Esophagus mucosa (tissue), 1 donor: ENCODE results near the gene CACNB4. TPM values are rescaled to one million over a fixed set of nuclear protein-coding genes. Genes with fewer than 3 reads are reported as not detected.
"Not testable (repeated sequence)": the region's sequence is repeated elsewhere in the genome, so short reads cannot be mapped to it uniquely, and the experiment has no call there.

Experiments used
- ATAC-seq: fragments of 200-7000 bp; cut with Tn5 transposase; one replicate; pipeline ENCODE4 v1.9.1; 2020
- total RNA-seq: library from RNA; stranded (reverse); gene quantifications from one replicate; pipeline ENCODE4 v1.2.4, GENCODE V29; 2023
- donor health status: DM: yes; HTN: yes; CAD: no.

Gene CACNB4
- total RNA-seq, 1 donor from 2014 or later = 9.6 TPM

DNA sequence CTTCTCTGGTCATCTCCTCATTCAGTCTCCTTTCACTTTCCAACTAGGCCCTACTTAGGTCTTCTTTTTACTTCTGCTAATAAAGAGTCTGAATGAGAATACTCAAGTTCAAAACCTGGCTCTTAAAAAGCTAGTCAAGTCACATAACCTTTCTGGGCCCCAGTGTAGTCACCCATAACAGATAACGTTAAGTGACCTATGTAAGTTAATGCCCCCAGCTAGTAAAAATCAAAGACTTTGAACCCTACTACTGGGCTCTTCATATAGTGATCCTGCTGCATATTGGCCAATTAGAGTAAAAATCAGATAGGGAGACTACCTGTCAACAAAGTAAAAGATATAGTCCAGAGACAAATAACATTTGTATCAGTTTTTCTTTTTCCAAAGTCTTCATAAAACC is 288.4 kb downstream of the CACNB4 start:
- no peak for ATAC-seq

DNA sequence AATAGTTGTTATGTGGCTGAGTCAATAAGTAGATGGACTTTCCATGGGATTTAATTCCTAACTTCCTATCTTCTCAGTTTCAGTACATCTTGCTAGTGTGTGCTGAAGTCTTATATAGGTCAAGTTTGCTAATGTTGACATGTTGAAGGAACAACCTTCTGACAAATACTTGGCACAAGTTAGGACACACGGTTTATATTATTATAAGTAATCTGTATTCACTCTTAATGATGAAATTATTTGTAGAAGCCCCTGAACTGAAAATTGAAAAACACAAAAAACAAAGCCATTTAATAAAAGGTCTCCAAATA is 289.8 kb downstream of the CACNB4 start:
- ATAC-seq = no peak

DNA sequence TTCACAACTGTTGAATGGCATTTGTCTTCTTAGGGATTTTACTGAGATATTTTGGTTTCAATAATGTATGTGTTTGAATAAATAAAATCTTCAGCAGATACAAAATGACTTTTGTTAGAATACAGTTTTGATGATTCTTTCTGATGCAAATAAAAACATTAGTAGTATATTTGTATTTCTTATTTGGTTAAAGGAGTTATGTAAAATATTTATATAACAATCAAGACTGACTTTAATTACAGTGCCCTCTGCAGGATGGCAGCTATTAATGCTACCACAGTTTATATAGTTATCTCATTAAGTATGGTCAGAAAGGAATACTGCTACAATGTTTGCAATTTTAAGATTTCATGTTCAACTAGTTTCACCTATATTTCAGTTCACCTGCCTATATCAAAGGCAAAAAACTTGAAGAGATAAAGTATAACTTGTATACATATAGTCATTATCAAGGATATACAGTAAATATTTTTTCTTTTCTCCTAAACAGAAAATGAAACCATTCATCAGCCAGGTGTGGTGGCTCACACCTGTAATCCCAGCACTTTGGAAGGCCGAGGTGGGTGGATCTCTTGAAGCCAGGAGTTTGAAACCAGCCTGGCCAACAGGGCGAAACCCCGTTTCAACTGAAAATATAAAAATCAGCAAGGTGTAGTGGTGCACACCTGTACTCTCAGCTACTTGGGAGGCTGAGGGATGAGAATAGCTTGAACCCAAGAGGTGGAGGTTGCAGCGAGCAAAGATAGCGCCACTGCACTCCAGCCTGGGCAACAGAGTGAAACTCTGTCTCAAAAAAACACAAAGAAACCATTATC is 290.4 kb downstream of the CACNB4 start:
- ATAC-seq = peak; percentile 52

DNA sequence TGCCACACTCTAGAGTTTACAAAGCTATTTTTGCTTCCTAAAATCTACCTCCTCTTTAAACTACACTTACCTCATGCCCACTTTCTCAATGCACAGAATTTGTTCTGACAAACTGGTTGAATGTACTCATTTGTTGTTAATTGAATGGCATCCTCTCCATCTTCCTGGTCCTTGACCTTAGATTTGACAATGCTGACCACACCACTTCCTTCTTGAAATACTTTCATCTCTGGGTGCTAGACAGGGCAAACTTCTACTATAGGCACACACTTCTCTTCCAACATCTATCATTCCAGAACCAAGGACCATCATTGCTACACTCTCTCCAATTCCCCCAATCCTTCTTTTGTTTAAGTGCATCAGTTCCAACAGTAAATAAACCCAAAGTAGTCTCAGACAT is 292.9 kb downstream of the CACNB4 start:
- no peak for ATAC-seq

DNA sequence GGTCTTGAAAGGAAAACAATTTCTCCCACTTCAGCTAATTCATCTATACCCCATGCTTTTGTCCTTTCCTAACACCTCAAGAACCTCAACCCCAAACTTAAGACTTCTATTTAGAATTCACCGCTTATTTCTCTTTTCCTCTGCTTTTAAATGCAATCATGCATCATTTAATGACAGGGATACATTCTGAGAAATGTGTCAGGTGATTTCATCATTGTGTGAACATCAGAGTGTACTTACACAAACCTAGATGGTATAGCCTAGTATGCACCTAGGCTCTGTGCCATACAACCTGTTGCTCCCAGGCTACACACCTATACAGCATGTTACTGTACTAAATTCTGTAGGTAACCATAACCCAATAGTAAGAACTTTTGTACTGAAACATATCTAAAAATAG is 293.5 kb downstream of the CACNB4 start:
- no peak for ATAC-seq

DNA sequence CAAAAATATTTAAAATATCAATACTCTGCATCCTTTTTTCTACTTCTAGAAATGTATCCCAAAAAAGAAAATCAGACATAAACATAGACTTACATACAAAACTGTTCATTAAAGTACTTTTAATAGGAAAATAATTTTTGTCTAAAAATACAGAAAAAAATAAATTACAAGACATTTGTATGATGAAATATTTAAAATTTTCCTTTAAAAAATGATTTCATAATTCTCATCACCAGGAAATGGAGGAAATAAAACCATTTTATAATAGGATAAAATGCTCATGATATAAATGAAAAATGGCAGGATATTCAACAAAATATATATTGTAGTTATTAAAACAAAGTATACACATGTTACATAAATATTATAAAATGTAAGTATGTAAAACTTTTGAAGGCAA is 295.0 kb downstream of the CACNB4 start:
- no peak for ATAC-seq

DNA sequence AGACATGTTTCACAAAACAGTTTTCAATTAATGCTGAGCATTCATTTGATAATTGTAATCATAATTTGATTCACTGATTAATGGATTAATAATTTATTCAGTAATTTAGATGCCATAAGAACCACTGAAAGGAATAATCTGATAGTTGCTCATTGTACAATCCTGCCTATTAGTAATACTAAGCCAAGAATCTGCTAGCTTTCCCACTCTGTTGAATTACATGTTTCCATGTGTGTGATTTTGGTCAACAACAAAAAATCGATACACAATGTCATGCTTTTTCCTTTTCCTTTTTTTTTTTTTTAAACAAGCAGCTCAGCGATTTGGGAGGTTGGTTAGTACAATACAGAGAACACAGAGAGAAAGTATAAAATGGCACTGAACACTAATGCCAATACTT is 296.5 kb downstream of the CACNB4 start:
- ATAC-seq = no peak

DNA sequence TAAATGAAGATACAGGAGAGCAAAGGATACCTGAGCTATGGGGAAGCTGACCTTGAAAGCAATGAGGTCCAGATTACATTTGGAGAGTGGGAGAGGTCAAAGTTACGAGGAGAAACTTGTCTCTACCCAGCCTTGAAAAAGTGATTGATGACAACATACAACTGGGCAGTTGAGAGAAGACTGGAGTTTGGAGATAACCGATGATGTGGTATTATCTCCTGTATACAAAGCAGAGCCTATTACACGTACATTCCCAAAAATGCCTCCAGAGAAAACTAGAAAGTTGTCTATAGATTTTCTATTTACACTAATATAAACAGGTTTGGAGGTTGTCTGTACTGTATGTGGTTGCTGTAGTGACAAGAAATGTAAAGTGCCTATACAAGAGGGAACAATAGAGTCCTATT is 299.0 kb downstream of the CACNB4 start:
- no peak for ATAC-seq

DNA sequence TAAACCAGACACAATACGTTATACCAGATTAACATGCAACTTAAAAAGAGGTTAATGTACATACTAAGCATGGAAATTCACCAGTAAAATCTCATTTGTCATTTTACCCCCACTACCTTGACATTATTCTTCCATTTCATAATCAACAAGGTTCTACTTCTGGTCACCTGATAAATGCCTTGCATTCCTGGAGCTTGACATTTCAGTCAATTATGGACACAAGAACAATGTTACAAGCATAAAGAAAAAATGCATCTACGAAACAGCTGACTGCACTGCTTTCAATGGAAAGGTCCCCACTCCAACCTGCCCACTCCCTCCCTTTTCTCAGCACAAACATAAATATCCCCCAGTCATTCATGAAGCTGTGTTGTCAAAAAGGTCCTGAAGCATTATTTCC is 302.1 kb downstream of the CACNB4 start:
- no peak for ATAC-seq

DNA sequence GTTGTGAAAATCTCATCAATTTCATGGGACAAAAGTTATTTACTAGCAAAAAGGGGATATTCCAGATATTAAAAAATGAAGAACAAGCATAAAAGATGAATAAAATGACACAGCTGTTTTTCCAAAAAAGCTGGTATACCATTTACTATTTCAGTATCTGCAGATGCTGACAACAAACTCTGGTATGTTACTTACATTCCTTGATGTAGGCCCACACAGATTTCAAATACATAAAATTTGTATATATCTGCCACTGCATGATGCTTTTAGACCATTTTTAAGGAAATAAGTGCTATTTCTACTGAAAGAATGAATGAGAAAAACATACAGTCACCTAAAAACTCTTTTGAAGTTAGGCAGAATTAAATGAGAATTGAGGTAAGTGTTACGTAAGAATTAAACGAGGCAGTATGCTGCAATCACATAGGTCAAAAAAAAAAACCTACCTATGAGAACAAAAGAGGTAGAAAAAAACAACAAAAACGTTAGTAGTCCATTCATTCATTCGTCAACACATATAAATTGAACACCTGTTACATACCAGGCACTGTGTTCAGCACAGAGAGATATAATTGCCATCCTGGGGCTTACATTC is 303.1 kb downstream of the CACNB4 start:
- ATAC-seq = no peak

DNA sequence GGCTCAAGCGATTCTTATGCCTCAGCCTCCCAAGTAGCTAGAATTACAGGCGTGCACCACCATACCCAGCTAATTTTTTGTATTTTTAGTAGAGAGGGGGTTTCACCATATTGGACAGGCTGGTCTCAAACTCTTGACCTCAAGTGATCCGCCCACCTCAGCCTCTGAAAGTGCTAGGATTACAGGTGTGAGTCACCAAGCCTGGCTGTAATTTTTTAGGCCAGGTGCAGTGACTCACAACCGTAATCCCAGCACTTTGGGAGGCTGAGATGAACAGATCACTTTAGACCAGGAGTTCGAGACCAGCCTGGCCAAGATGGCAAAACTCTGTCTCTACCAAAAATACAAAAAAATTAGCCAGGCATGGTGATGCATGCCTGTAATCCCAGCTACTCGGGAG is 304.4 kb downstream of the CACNB4 start:
- ATAC-seq = not testable (repeated sequence)

DNA sequence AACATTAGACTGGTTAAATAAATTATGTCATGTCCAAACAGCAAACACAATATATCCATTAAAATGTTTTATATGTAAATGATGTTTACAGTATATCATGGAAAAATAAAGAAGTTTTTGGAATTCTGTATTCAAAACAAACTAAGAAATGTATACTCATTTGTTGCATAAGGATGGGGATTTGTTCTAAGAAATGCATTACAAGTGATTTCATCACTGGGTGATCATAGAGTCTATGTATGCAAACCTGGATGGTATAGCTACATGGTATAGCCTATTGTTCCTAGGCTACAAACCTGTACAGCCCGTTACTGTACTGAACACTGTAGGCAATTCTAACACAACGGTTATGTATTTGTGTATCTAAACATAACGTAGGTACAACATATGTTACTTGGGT is 305.7 kb downstream of the CACNB4 start:
- peak; percentile 51 for ATAC-seq

DNA sequence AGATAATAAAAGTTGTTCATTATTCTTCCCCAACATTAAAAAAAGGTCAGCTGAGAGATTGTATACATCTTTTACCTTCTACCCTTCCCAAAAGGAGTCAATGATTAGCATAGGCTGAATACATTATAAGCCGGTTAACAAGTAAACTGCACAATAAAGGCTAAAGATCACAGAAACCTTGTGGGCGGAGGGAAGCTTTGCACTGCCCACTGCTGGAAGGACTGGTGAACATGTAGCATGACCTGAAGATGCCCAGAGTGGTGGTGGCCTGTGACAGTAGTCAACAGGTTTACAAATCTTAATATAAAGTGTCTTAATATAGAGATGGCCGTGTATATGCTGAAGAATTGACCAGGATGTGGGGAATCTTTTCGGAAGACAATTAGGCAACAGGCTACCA is 306.3 kb downstream of the CACNB4 start:
- ATAC-seq = no peak

DNA sequence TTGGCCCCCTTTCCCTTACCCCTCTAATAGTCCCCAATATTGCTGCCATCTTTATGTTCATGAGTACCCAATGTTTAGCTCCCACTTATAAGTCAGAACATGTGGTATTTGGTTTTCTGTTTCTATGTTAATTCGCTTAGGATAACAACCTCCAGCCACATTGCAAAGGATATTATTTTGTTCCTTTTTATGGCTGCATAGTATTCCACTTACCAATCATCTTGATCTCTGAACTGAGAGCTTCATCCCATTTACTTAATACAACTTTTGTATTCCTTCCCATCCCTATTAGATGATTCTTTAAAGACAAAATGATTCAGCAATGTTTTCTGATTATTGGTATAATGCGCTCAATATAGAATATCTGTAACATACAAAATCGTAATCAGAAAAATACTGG is 307.3 kb downstream of the CACNB4 start:
- ATAC-seq = no peak

DNA sequence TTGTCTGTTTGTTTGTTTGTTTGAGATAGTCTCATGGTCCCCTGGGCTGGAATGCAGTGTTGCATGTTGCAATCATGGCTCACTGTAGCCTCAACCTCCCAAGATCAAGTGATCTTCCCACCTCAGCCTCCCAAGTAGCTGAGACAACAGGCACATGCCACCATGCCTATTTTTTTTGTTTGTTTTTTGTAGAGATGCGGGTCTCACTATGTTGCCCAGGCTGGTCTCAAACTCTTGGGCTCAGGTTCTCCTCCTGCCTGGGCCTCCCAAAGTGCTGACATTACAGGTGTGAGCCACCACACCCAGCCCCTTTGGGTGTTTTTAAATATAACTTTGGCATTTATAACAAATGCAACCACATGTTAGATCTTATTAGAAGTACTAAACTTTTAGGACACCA is 308.2 kb downstream of the CACNB4 start:
- ATAC-seq = no peak

DNA sequence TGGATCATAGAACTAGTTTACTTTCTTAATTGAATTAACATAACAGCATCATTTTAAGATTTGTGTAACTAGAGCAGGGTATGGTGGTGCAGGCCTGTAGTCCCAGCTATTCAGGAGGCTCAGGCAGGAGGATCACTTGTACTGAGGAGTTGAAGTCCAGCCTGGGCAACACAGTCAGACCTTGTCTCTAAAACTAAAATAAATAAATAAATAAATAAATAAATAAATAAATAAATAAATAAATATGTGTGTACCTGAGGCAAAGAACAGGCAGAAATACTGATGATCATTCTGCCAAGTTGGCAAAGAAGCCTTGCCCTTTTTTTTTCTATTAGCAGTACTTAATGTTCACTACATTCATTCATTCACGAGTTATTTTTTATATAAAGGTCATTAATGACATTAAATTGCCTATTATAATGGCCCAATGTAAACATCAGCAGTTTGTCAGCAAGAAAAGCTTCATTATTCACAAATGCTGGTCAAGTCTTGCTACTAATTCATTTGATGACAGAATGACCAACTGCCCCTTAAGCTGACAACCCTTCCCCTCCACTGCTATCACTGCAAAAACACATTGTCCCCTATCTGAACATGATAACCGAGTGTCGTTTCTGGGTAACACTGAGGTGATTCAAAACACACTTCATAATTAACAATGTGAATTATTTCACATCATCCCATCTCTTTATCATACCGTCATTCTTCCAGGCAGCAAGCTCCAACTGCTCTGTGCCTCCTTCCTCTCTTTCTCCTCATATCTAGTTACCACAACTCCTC is 309.6 kb downstream of the CACNB4 start:
- ATAC-seq = no peak

DNA sequence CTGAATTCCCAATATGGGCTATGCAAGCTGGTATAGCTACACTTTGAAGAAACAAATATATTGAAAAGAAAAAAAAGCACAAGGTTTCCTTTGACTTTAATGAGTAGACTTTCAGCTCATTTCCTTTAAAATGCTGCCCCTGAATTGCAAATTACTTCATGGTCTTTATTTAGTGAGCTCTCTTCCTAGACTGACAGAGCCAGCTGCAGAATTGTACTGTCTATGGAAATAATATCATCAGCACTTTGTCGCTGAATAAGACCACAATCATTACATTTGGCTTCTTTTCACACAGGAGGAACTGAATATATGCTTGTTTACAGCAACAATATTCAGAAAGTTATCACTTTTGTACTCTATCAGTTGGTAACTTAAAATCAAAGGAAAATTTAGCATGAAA is 312.4 kb downstream of the CACNB4 start:
- ATAC-seq = no peak

DNA sequence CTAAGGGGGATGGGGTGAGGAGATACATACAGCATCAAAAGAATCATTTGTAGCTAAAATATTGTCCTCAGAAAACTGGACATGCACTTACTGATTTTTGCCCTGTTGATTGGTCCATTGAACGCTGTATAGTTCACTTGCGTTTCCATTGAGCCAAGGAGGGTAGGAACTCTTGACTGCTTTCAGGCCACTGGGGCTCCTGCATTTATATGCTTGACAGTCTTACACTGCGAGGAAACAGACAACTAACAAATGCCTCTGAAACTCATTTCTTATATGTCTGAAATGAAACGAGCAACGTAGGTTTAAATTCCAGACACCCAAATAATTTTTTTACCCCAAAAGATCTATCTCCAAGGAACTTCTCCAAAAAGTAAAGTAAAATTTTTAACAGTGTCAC is 312.8 kb downstream of the CACNB4 start:
- no peak for ATAC-seq

DNA sequence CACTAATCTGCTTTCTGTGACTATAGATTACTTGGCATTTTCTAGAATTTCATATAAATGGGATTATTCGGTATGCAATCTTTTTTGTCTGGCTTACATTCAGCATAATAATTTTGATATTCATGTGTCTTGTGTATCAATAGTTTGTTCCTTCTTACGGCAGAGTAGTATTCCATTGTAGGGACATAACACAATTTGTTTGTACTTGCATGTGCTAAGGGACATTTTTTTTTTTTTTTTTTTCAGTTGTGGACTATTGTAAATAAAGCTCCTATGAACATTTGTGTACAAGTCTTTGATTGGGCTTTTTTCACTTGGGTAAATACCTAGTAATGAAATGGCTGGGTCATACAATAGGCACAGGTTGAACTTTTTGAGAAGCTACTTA is 315.7 kb downstream of the CACNB4 start:
- ATAC-seq = no peak

Other genes with a start within 250 kb of the CACNB4 start
- gene STAM2, start 76.7 kb upstream of the CACNB4 start, total RNA-seq = 20.5 TPM
- 12.4 TPM for gene FMNL2, start 236.1 kb upstream of the CACNB4 start, total RNA-seq